K562 (cell line): Measurements from ENCODE around the gene PAM. TPM values are rescaled to one million over a fixed set of nuclear protein-coding genes. Genes with fewer than 3 reads are reported as not detected.

Experiments
- ATAC-seq: fragments of 200-7000 bp; cut with Tn5 transposase; 3 replicates; pipeline ENCODE4 v1.9.1; 2020; ENCODE audit warnings: moderate library complexity
- BruUV-seq: library from RNA; stranded (reverse); fragments of 400-500 nt; replicated peaks from 2 replicates; lab custom pipeline; 2021; lab: Mats Ljungman, UMichigan
- CTCF ChIA-PET: fragments of 300-600 bp; formaldehyde crosslinking; extraction: SDS; loops from one replicate; lab custom pipeline; 2021; ENCODE audit warnings: low intra/inter-chr PET ratio; lab: Yijun Ruan, JAX
- POLR2A ChIA-PET: fragments of 300-600, 350-650 bp; sonication (Branson Sonifier 250); formaldehyde crosslinking; extraction: SDS; loops from one replicate; lab custom pipeline; 2021; ENCODE audit warnings: antibody characterized with exemption, inconsistent platforms; lab: Yijun Ruan, JAX
- DNase-seq, 4 experiments: peaks; one replicate each; pipeline versions ENCODE4 v3.0.0 to v3.0.0-alpha.2; 2011 to 2018; ENCODE audit warnings: low spot score in 3 of 4, mixed read lengths in 3 of 4; ENCODE audit errors: extremely low read depth in 1 of 4
- FAIRE-seq: peaks from 2 replicates; lab custom pipeline; 2011; peaks lifted over from hg19 to GRCh38; lab: Jason Lieb, UNC
- H2AFZ ChIP-seq: 2 replicates; pipeline ENCODE4 v1.6.0; 2011; ENCODE audit warnings: low read depth, low read length, control low read depth, inconsistent platforms
- H3K27ac ChIP-seq: fragments of 200-600 bp; 3 replicates; pipeline ENCODE4 v1.8.0; 2011; ENCODE audit warnings: low read depth, mild to moderate bottlenecking, control low read depth, inconsistent platforms, low read length, moderate library complexity, mixed read lengths; ENCODE audit errors: extremely low read depth
- H3K27me3 ChIP-seq, 2 experiments: fragments of 300-600 bp in 1 of 2; 2 replicates in 1 of 2; 3 replicates in 1 of 2; pipeline versions ENCODE4 v1.6.0 to v1.8.0; 2011; ENCODE audit warnings: inconsistent platforms in 2 of 2, low read length in 2 of 2, mild to moderate bottlenecking in 1 of 2, mixed read lengths in 1 of 2, moderate library complexity in 1 of 2; ENCODE audit not compliant: control insufficient read depth in 2 of 2, insufficient read depth in 2 of 2
- H3K36me3 ChIP-seq: fragments of 300-600 bp; 3 replicates; pipeline ENCODE4 v1.8.0; 2011; ENCODE audit warnings: mild to moderate bottlenecking, low read length, inconsistent platforms; ENCODE audit not compliant: control insufficient read depth, insufficient read depth
- H3K4me1 ChIP-seq, 2 experiments: fragments of 200-600 bp in 1 of 2; replicated peaks in 1 of 2; 2 replicates in 1 of 2; 3 replicates in 1 of 2; pipeline versions ENCODE4 v1.5.1 to v1.8.0; 2011; ENCODE audit warnings: inconsistent platforms in 2 of 2, low read length in 2 of 2, mild to moderate bottlenecking in 1 of 2, mixed read lengths in 1 of 2, moderate library complexity in 1 of 2; ENCODE audit not compliant: control insufficient read depth in 2 of 2, insufficient read depth in 2 of 2
- H3K4me2 ChIP-seq: 2 replicates; pipeline ENCODE4 v1.6.1; 2011; ENCODE audit warnings: low read length, control low read depth, inconsistent platforms, mixed read lengths; ENCODE audit not compliant: insufficient read depth
- H3K4me3 ChIP-seq: fragments of 200-600 bp; sonication (generic), shearing (Covaris generic); 2 replicates; pipeline ENCODE4 v1.5.1; 2016; ENCODE audit warnings: control low read depth, inconsistent platforms
- H3K79me2 ChIP-seq: fragments of 200-600 bp; 3 replicates; pipeline ENCODE4 v1.8.0; 2011; ENCODE audit warnings: low read length, inconsistent platforms; ENCODE audit not compliant: control insufficient read depth, insufficient read depth
- H3K9ac ChIP-seq, 2 experiments: 2 replicates each; pipeline versions ENCODE4 v1.6.0 to v1.6.1; 2011; ENCODE audit warnings: low read depth in 2 of 2, low read length in 2 of 2, control low read depth in 1 of 2, inconsistent platforms in 1 of 2, mild to moderate bottlenecking in 1 of 2, mixed read lengths in 1 of 2; ENCODE audit not compliant: insufficient read depth in 1 of 2
- H3K9me1 ChIP-seq: one replicate; pipeline ENCODE4 v1.6.0; 2011; ENCODE audit warnings: inconsistent platforms, mild to moderate bottlenecking, low read length, moderate library complexity; ENCODE audit not compliant: control insufficient read depth, insufficient read depth
- H3K9me3 ChIP-seq: replicated peaks from 2 replicates; pipeline ENCODE4 v1.5.1; 2011; ENCODE audit warnings: low read depth, low read length, inconsistent platforms; ENCODE audit not compliant: control insufficient read depth, insufficient read depth
- H4K20me1 ChIP-seq: replicated peaks from 2 replicates; pipeline ENCODE4 v1.6.1; 2011; ENCODE audit warnings: low read length, inconsistent platforms, mixed read lengths; ENCODE audit not compliant: control insufficient read depth, insufficient read depth
- CHD1 ChIP-seq: fragments of 200-600 bp; sonication (generic); IDR thresholded peaks from one replicate; pipeline ENCODE4 v1.6.1; 2012; ENCODE audit warnings: mild to moderate bottlenecking, moderate library complexity, low read length, inconsistent platforms
- ESRRA ChIP-seq: fragments of 450-650 bp; IDR thresholded peaks from 2 replicates; pipeline ENCODE4 v1.6.1; 2014; ENCODE audit warnings: low read depth, mild to moderate bottlenecking, moderate library complexity, borderline replicate concordance
- GTF2F1 ChIP-seq: IDR thresholded peaks from 2 replicates; pipeline ENCODE4 v1.6.1; 2011; ENCODE audit warnings: low read depth, low read length, improper control_type of control experiment
- KLF13 ChIP-seq: fragments of 450-650 bp; IDR thresholded peaks from 2 replicates; pipeline ENCODE4 v1.6.1; 2016; ENCODE audit warnings: missing genetic modification characterization, low read depth, mild to moderate bottlenecking, missing compliant biosample characterization, moderate library complexity, borderline replicate concordance
- PHB2 ChIP-seq: fragments of 450-650 bp; IDR thresholded peaks from 2 replicates; pipeline ENCODE4 v1.6.1; 2017; ENCODE audit warnings: low read depth
- PRMT5 ChIP-seq: sonication (generic); formaldehyde crosslinking; IDR thresholded peaks from 2 replicates; pipeline ENCODE4 v1.5.0; 2020; ENCODE audit warnings: missing genetic modification reagents
- RAD21 ChIP-seq, 2 experiments: fragments of 250-450 bp in 1 of 2; fragments of 450-650 bp in 1 of 2; sonication (Bioruptor Pico) in 1 of 2; formaldehyde crosslinking in 1 of 2; IDR thresholded peaks in 1 of 2; conservative IDR thresholded peaks in 1 of 2; 2 replicates each; pipeline versions ENCODE4 v1.4.0 to v1.8.0; 2020 to 2022; ENCODE audit warnings: mild to moderate bottlenecking in 2 of 2, moderate library complexity in 1 of 2
- RREB1 ChIP-seq: fragments of 250-450 bp; sonication (Bioruptor Pico); IDR thresholded peaks from 2 replicates; pipeline ENCODE4 v1.4.0; 2020
- ZNF239 ChIP-seq: fragments of 250-450 bp; sonication (Bioruptor Pico); IDR thresholded peaks from 2 replicates; pipeline ENCODE4 v1.4.0; 2020; ENCODE audit warnings: mild to moderate bottlenecking
- ZSCAN32 ChIP-seq: fragments of 450-650 bp; formaldehyde crosslinking; IDR thresholded peaks from 2 replicates; pipeline ENCODE4 v1.4.0; 2020; ENCODE audit warnings: mild to moderate bottlenecking, moderate library complexity
- WGBS: fragments of 100-300 bp; shearing (Covaris generic); methylation state at CpG from one replicate; pipeline ENCODE4 v1.1.6; 2016; ENCODE audit warnings: low coverage, mixed read lengths; ENCODE audit not compliant: insufficient coverage; ENCODE audit errors: missing lambda C conversion rate; 5-methylcytosine and 5-hydroxymethylcytosine counted together
- in situ Hi-C: fragments of 300-500 bp; cut with MboI; formaldehyde crosslinking; loops from 4 replicates; pipeline ENCODE4 v1.15.0; 2018; ENCODE audit warnings: inconsistent platforms, mixed read lengths
- intact Hi-C: fragments of 100-400 bp; cut with micrococcal nuclease; formaldehyde crosslinking; loops from 2 replicates; pipeline ENCODE4 v1.14.2; 2022
- polyA plus RNA-seq, 8 experiments: library from polyadenylated mRNA; depleted of rRNA in 4 of 8; stranded (reverse) in 5 of 8; unstranded in 3 of 8; fragments of >200 nt; fragmentation: Nextera tagmentation in 2 of 8; fragmentation: Illumina TruSeq in 1 of 8; extraction: Ambion mirVana in 2 of 8; extraction: Trizol in 1 of 8; gene quantifications; 2 replicates each; pipeline versions ENCODE4 v1.2.1 to v1.2.3, GENCODE V29; 2011 to 2014; ENCODE audit warnings: inconsistent platforms in 1 of 8, missing spikeins in 1 of 8
- total RNA-seq, 7 experiments: library from RNA; depleted of rRNA in 6 of 7; stranded (reverse); fragments of >200 nt in 6 of 7; fragmentation: Illumina TruSeq in 2 of 7; extraction: Trizol in 2 of 7; gene quantifications; 2 replicates each; pipeline versions ENCODE4 v1.2.1 to v1.2.3, GENCODE V29; 2011 to 2021; ENCODE audit warnings: low replicate concordance in 1 of 7

PAM gene
- total and polyA plus RNA-seq, 9 of the 15 experiments (the other 6 are each of a cell fraction or from before 2014, with no cell fraction given) = 0.39 to 3.1 (median 0.77) TPM

- TF ChIP-seq RAD21 (CRISPR knock-in tag; conservative IDR thresholded peaks at IDR 0.05 in 1 of 2, IDR thresholded peaks at IDR 0.05 in 1 of 2) (no peak), ZNF239 (CRISPR knock-in tag) (no peak), KLF13 (tag) (no peak), PHB2 (no peak), CHD1 (no peak), ZSCAN32 (CRISPR knock-in tag) (no peak)
- Histone ChIP-seq H3K9ac (no peak overlapping the region), H3K27me3 (no peaks in the 10 kb centered on the region), H3K79me2 (no peaks in the 10 kb centered on the region), H2AFZ (no peak overlapping the region), H3K9me1 (no peaks in the 10 kb centered on the region), H3K27ac (no peak overlapping the region), H3K4me1 (no peaks in the 10 kb centered on the region), H3K36me3 (no peaks in the 10 kb centered on the region), H3K4me2 (no peak overlapping the region), H3K4me3 (no peak overlapping the region), H4K20me1 (no peaks in the 10 kb centered on the region), H3K9me3 (no peaks in the 10 kb centered on the region)
- no peak for ATAC-seq
- intact Hi-C loops = no loop called here
- WGBS = 0% methylated on average over 4 of the region's 4 CpGs
- in situ Hi-C loops = no loop called here
- BruUV-seq = no TSS peak
- CTCF ChIA-PET = no interaction called here
- FAIRE-seq = no peak
- POLR2A ChIA-PET = no interaction called here
- DNase-seq = no peak
These were observed 121.5 kb downstream of the PAM start for GRCh38 chr5:102876610-102877009.

DNA sequence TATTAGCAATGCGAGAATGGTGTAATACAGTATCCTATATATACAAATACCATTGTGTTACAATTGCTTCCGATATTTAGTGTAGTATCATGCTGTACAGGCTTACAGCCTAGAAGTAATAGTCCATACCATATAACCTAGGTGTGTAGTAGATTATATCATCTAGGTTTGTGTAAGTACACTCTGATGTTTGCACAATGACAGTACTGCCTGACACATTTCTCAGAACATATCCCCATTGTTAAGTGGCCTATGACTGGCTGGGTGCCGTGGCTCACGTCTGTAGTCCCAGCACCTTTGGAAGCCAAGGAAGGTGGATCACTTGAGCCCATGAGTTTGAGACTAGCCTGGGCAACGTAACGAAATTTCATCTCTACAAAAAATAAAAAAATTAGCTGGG lies 124.6 kb downstream of the PAM start:
- no peak overlapping the region for H3K9ac ChIP-seq
- no peak overlapping the region for H3K27ac ChIP-seq
- H4K20me1 ChIP-seq = no peaks in the 10 kb centered on the region
- no peak for DNase-seq
- in situ Hi-C loops (no loop called here), intact Hi-C loops (no loop called here)
- H3K36me3 ChIP-seq = no peaks in the 10 kb centered on the region
- WGBS = 2% methylated on average over 6 of the region's 6 CpGs
- FAIRE-seq = no peak
- H2AFZ ChIP-seq = no peak overlapping the region
- ATAC-seq = no peak
- CTCF ChIA-PET = no interaction called here
- no peaks in the 10 kb centered on the region for H3K9me3 ChIP-seq
- no peaks in the 10 kb centered on the region for H3K4me1 ChIP-seq
- no peak overlapping the region for H3K4me3 ChIP-seq
- no peaks in the 10 kb centered on the region for H3K27me3 ChIP-seq
- no TSS peak for BruUV-seq
- POLR2A ChIA-PET = no interaction called here
- H3K79me2 ChIP-seq = no peaks in the 10 kb centered on the region
- no peaks in the 10 kb centered on the region for H3K9me1 ChIP-seq
- no peak overlapping the region for H3K4me2 ChIP-seq
- TF ChIP-seq PRMT5 (CRISPR knock-in tag) (no peak), GTF2F1 (no peak), RREB1 (CRISPR knock-in tag) (no peak), ESRRA (no peak)
